MM.1S (cell line): ENCODE data around the gene BST1.

Experiments
- DNase-seq: peaks from one replicate; pipeline ENCODE4 v3.0.0-alpha.2; 2015
- H2AFZ ChIP-seq: fragments of 300-600 bp; sonication (generic); 2 replicates; pipeline ENCODE4 v1.6.0; 2016; ENCODE audit warnings: antibody characterized with exemption, low read length
- H3F3A ChIP-seq: fragments of 300-600 bp; sonication (generic); 2 replicates; pipeline ENCODE4 v1.6.1; 2016; ENCODE audit warnings: mild to moderate bottlenecking, antibody characterized with exemption, low read length, moderate library complexity, mixed read lengths; ENCODE audit not compliant: insufficient read depth
- H3K27ac ChIP-seq: fragments of 300-600 bp; sonication (generic); 2 replicates; pipeline ENCODE4 v1.5.1; 2016; ENCODE audit warnings: mild to moderate bottlenecking, low read length
- H3K27me3 ChIP-seq: fragments of 300-600 bp; sonication (generic); replicated peaks from 2 replicates; pipeline ENCODE4 v1.6.0; 2016; ENCODE audit warnings: low read length; ENCODE audit not compliant: insufficient read depth
- H3K36me3 ChIP-seq: fragments of 300-600 bp; sonication (generic); replicated peaks from 2 replicates; pipeline ENCODE4 v1.6.1; 2016; ENCODE audit warnings: mild to moderate bottlenecking, low read length, mixed read lengths; ENCODE audit not compliant: insufficient read depth
- H3K4me1 ChIP-seq: fragments of 300-600 bp; sonication (generic); 2 replicates; pipeline ENCODE4 v1.6.1; 2016; ENCODE audit warnings: low read length, mixed read lengths
- H3K4me2 ChIP-seq: fragments of 300-600 bp; sonication (generic); 2 replicates; pipeline ENCODE4 v1.6.0; 2016; ENCODE audit warnings: low read depth, low read length
- H3K4me3 ChIP-seq: fragments of 300-600 bp; sonication (generic); 2 replicates; pipeline ENCODE4 v1.5.1; 2016; ENCODE audit warnings: low read length, mixed read lengths
- H3K79me2 ChIP-seq: fragments of 300-600 bp; sonication (generic); 2 replicates; pipeline ENCODE4 v1.6.1; 2016; ENCODE audit warnings: mixed run types, low read length, mixed read lengths
- H3K9ac ChIP-seq: fragments of 300-600 bp; sonication (generic); 2 replicates; pipeline ENCODE4 v1.6.1; 2016; ENCODE audit warnings: low read length, mixed read lengths
- H3K9me2 ChIP-seq: fragments of 300-600 bp; sonication (generic); replicated peaks from 2 replicates; pipeline ENCODE4 v1.6.1; 2016; ENCODE audit warnings: mild to moderate bottlenecking, low read length, mixed read lengths; ENCODE audit not compliant: insufficient read depth
- H3K9me3 ChIP-seq: fragments of 300-600 bp; sonication (generic); replicated peaks from 2 replicates; pipeline ENCODE4 v1.6.1; 2016; ENCODE audit warnings: mild to moderate bottlenecking, low read length, mixed read lengths; ENCODE audit not compliant: insufficient read depth
- H4K20me1 ChIP-seq: fragments of 300-600 bp; sonication (generic); 2 replicates; pipeline ENCODE4 v1.6.1; 2016; ENCODE audit warnings: mild to moderate bottlenecking, low read length, moderate library complexity, mixed read lengths; ENCODE audit not compliant: insufficient read depth
- EZH2 ChIP-seq: fragments of 300-600 bp; sonication (generic); optimal IDR thresholded peaks from 2 replicates; pipeline ENCODE3; 2017; ENCODE audit warnings: low read depth, mild to moderate bottlenecking, antibody characterized with exemption, low read length, mixed read lengths
- EZH2phosphoT487 ChIP-seq: fragments of 300-600 bp; sonication (generic); IDR thresholded peaks from 2 replicates; pipeline ENCODE4 v1.6.1; 2018; ENCODE audit warnings: antibody characterized with exemption, low read length
- TF ChIP-seq, protein P1 (sequence below): fragments of 300-600 bp; sonication (generic); IDR thresholded peaks from 2 replicates; pipeline ENCODE4 v1.5.1; 2016; ENCODE audit warnings: antibody characterized with exemption, low read length, mixed read lengths

Gene BST1

DNA sequence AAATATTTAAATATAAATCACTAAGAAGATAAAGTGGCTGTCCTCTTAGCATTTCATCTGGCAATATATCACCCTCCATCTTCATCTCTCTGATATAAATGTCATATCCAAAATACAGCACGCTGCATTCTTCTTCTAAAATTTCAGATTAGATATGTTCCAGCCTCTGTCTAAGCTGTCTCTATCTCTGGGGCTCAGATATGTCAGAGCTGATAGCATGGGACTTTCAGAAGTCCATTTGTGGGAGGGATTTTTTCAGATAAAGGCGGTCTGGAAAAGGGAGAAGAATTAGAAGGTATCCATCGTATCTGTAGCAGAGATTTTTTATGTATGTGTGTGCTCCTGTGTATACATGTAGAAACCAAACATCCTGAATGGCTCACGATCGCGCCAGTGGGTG is 50.2 kb downstream of the BST1 start:
- Histone ChIP-seq H3K79me2 (no peaks in the 10 kb centered on the region), H3K4me2 (no peak overlapping the region), H4K20me1 (no peaks in the 10 kb centered on the region), H2AFZ (no peak overlapping the region), H3K4me3 (no peak overlapping the region), H3K9me3 (no peaks in the 10 kb centered on the region), H3K4me1 (peaks cover 33% of the 10 kb centered on the region), H3K27me3 (no peaks in the 10 kb centered on the region), H3K9ac (no peak overlapping the region), H3F3A (peaks cover 27% of the 10 kb centered on the region), H3K27ac (no peak overlapping the region), H3K9me2 (no peaks in the 10 kb centered on the region), H3K36me3 (no peaks in the 10 kb centered on the region)
- DNase-seq, result no peak
- TF ChIP-seq EZH2, result no peak
- no peak for TF ChIP-seq EZH2phosphoT487
- TF ChIP-seq, protein P1, sequence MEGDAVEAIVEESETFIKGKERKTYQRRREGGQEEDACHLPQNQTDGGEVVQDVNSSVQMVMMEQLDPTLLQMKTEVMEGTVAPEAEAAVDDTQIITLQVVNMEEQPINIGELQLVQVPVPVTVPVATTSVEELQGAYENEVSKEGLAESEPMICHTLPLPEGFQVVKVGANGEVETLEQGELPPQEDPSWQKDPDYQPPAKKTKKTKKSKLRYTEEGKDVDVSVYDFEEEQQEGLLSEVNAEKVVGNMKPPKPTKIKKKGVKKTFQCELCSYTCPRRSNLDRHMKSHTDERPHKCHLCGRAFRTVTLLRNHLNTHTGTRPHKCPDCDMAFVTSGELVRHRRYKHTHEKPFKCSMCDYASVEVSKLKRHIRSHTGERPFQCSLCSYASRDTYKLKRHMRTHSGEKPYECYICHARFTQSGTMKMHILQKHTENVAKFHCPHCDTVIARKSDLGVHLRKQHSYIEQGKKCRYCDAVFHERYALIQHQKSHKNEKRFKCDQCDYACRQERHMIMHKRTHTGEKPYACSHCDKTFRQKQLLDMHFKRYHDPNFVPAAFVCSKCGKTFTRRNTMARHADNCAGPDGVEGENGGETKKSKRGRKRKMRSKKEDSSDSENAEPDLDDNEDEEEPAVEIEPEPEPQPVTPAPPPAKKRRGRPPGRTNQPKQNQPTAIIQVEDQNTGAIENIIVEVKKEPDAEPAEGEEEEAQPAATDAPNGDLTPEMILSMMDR, result no peak

DNA sequence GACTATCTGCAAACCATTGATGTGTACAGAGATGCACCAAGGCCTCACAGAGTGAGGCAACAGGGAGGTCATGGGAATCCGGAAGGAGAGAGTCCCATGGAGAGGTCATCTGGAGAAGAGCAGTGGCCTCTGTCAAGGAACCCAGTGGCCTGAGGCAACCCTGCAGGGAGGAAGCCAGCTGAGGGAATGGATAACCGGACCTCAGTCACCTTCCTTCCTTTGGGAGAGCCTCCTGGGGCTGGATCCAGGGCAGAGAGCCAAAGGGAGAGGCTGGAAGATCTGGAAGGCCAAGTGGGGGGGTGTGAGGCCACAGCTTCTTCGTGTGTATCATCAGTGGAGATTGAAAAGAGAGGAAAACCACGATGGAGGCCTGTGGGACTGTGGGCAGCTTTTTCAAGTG is 50.9 kb downstream of the BST1 start:
- H3F3A ChIP-seq, result peaks cover 27% of the 10 kb centered on the region
- no peaks in the 10 kb centered on the region for H3K9me3 ChIP-seq
- H3K27ac ChIP-seq, result peak overlapping the region; percentile 35; the same call in 1 of the 2 replicates
- H3K9me2 ChIP-seq, result no peaks in the 10 kb centered on the region
- peaks cover 33% of the 10 kb centered on the region for H3K4me1 ChIP-seq
- no peaks in the 10 kb centered on the region for H3K27me3 ChIP-seq
- no peaks in the 10 kb centered on the region for H3K79me2 ChIP-seq
- peak overlapping the region; percentile 33; the same call in 1 of the 2 replicates for H3K4me2 ChIP-seq
- no peak overlapping the region for H3K9ac ChIP-seq
- H4K20me1 ChIP-seq, result no peaks in the 10 kb centered on the region
- no peaks in the 10 kb centered on the region for H3K36me3 ChIP-seq
- H3K4me3 ChIP-seq, result no peak overlapping the region
- no peak overlapping the region for H2AFZ ChIP-seq
- no peak for DNase-seq
- TF ChIP-seq EZH2phosphoT487, result no peak
- TF ChIP-seq, protein P1, result no peak

DNA sequence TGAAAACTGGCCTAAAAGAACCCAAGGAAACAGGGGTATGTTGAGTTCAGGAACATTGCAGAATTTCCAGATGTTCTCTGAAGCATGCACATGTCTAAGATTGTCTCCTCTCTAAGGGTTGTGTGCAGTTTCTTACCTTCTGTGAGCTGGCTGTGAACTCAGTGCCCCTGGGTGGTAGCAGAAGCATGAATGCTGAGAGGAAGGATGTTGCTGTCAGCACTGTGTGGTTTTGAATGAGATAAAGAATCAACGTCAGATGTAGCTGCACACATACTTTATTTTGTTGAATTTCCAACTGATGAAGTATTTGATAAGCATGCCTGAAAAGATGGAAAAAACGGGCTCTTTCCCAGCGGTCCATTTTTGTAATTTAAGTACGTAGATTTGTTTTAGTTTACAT is 51.5 kb downstream of the BST1 start:
- Histone ChIP-seq H3K27ac (peak overlapping the region; percentile 35; the same call in 1 of the 2 replicates), H3K9me3 (no peaks in the 10 kb centered on the region), H4K20me1 (no peaks in the 10 kb centered on the region), H3K4me3 (no peak overlapping the region), H3K9ac (no peak overlapping the region), H3K27me3 (no peaks in the 10 kb centered on the region), H3K9me2 (no peaks in the 10 kb centered on the region), H2AFZ (no peak overlapping the region), H3K79me2 (no peaks in the 10 kb centered on the region), H3K36me3 (no peaks in the 10 kb centered on the region), H3F3A (peaks cover 27% of the 10 kb centered on the region), H3K4me2 (peak overlapping the region; percentile 33), H3K4me1 (peaks cover 33% of the 10 kb centered on the region)
- DNase-seq, result peak; percentile 84
- TF ChIP-seq, protein P1, result no peak
- TF ChIP-seq EZH2phosphoT487, result no peak
- no peak for TF ChIP-seq EZH2
